Measurements from ENCODE around the gene DLG1.
A peak's percentile ranks its signal among the peaks of the same experiment; 100 is the strongest.

Gene DLG1

DNA sequence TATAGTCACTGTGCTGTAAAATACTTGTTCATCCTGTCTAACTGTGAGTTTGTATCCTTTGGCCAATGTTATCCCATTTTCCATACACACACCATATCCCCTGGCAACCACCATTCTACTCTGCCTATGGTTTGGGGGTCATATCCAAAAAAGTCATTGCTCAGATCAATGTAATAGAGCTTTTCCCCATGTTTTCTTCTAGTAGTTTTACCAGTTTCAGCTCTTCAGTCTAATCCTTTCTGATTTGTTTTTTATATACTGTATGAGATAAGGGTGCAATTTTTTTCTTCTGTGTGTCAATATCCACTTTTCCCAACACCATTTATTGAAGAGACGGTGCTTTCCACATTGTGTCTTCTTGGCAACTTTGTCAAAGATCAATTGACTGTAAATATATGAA, 14.0 kb upstream of the DLG1 start:
- no peak for DNase-seq

DNA sequence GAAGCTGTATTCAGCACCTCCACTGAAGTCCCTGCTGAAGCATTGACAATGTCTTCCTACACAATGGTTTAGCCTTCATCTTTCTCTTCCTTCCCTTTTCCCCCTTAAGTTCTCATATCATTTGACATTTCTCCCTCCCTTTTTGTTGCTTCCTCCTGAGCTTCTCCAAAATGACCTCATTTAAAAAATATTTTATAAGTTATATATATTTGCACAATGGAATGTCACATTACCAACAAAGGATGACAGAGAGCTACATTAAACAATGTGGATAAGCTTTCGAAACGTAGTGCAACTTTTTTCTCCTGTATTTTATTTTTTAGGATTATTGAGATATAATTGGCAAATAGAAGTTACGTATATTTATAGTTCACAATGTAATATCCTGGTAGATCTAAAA, 13.2 kb upstream of the DLG1 start:
- no peak for DNase-seq

DNA sequence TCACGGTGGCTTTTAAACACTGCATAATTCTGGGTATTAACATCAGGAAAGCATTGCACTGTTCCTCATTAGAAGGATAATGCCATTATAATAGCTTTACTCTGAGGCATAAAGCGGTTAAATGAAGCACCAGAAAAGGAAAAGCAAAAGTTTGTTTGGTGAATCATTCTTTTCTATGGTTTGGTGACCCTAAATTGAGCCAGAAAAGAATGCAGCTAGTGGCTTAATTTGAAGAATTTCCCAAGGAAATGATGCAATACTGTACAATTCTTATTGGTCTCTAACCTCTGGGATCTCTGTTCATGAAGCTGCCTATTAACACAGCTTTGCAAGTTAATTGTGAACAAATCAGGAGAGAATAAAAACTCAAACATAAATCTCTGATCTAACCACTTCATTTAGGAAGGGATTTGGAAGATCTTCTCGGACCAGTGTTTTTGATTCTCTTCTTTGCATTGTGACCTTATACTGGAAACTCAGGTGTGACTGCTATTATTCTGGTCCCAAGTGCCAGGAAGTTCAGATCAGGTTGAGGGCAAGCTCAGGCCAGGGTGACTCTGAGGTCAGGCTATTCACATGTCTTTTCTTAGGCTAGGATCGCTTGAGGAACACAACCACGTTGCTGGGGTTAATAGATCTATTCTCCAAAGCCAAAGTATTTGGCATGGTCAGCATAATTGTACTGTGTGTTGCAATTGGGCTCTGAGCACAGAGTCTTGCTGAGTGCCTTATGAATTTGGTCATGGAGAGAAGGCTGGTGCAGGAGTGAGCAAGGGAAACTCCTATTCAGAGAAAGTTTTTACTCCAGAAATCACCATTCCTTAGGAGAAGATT, 11.3 kb upstream of the DLG1 start:
- DNase-seq = no peak

DNA sequence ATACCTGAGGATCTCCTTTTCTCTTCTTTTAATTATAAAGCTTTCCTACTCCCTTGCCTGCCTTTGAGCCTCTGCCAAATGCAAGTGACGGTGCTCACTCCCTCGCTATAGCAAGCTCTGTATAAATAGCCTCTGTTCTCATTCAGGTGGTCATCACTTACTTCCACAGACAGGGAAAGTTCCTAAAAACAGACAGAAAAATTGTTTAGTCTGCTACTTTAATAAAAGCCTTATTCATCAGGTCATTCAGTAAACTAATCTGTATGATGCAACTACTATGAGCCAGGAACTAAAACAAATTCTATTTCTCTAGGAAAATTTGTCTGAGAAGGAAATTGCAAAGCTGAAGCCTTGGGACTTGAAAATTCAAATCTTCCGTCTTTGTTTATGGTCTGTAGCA, 10.2 kb upstream of the DLG1 start:
- DNase-seq = no peak

DNA sequence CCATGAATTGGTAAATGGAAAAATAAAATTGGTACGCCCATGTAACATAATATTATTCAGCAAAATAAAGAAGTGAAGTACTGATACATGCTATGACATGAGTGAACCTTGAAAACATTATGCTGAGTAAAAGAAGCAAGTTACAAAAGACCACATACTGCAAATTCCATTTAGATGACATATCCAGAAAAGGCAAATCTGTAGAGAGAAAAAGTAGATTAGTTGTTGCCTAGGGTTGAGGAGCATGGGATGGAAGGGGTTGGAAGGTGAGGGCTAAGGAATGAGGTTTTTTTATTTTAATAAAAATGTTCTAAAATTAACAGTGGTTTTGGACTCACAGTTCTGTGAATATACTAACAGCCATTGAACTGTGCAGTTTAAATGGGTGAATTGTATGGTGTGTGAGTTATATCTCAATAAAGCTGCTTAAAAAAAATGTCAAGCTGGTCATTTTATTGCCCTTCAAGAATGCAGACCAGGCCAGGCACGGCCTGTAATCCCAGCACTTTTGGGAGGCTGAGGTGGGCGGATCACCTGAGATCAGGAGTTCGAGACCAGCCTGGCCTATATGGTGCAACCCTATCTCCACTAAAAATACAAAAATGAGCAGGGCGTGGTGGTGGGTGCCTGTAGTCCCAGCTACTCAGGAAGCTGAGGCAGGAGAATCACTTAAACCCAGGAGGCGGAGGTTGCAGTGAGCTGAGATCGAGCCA, 8.1 kb upstream of the DLG1 start:
- no peak for DNase-seq

DNA sequence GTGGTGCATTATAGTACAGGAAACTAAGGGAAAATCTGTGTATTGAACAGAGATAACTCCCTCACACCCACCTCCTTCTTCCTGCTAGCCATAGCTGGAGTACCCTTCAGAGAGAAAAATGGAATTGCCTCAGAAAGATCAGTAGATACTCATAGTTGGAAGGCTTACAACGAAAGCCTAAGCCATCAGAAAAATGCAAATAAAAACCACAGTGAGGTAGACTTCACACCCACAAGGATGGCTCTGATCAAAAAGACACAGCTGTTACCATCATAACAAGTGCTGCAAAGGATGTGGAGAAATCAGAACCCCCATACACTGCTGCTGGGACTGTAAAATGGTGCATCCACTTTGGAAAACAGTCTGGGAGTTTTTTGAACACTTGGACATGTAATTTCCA, 7.4 kb upstream of the DLG1 start:
- no peak for DNase-seq

DNA sequence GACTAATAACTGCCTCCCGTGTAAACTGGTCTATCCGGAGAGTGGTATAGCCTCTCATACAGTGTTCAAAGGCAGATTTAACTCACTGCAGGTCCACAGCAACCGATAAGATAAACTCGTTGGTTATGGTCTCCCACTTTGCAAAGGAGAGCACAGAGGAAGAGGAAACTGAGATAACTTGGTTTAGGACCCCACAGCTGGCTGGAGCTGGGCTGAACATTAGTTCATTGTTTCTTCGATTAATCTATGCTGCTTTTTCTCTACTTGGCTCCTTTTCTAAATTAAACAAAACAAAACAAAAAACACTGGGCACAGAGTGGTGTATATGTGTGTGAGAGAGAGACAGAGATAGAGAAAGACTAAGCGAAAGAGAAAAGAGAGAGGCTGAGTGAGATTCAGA, 5.0 kb upstream of the DLG1 start:
- no peak for DNase-seq

DNA sequence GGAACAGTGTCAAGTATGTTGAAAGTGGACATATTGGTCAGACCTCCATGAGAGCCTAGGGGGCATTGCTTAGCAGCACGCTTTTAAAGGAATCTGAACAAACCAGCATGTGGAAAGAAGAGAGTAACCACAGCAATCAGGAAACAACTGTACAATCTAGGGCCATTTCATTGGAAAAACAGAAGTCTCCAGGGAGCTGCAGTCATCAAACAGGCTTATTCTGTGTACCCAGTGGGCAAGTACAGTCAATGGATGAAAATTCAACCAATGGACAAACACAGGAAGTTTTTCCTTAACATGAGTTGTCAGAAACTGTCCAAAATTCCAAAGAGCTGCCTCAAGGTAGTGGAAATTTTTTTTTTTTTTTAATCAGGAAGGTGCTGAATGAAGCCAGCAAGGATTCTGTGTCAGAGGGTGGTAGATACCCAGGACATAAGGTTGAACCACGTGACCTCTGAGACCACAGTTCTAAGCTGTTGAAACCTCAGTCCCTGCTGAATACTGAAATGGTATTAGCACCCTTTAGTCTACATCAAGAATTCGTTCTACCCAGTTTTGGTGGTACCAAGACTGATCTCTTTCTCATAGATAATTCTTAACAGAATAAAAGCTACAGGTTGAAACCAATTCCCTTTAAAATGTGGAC, 4.4 kb upstream of the DLG1 start:
- no peak for DNase-seq

DNA sequence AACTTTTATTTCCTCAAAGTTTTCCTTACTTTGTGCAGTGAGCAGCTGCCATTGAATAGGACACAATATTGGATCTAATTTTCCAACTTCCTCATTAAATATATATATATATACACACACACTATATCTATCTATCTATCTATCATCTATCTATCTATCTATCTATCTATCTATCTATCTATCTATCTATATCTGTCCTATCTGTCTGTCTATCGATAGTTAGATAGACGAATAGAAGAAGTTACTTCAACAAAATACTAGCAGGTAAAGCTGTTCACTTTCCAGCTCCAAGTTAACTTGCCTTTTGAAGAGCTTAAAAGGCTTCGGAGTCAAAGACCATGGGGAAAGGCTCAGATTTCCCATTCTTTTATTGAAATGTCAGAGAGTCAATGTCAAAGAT, 3.6 kb upstream of the DLG1 start:
- DNase-seq = no peak

DNA sequence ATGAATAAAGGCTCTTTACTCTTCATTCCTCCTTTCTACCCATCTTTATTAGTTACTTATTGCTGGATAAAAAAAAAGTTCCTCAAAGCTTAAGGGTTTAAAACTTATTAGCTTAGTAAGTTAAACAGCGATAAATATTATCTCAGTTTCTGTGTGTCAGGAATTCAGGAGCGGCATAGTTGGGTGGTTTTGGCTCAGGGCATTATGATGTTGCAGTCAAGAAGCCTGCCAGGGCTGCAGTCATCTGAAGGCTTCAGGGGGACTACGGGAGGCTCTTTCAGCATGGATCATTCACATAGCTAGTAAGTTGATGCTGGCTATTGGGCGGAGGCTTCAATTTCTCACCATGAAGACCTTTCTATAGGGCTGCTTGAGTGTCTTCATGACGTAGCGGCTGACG, 1.9 kb upstream of the DLG1 start:
- no peak for DNase-seq

DNA sequence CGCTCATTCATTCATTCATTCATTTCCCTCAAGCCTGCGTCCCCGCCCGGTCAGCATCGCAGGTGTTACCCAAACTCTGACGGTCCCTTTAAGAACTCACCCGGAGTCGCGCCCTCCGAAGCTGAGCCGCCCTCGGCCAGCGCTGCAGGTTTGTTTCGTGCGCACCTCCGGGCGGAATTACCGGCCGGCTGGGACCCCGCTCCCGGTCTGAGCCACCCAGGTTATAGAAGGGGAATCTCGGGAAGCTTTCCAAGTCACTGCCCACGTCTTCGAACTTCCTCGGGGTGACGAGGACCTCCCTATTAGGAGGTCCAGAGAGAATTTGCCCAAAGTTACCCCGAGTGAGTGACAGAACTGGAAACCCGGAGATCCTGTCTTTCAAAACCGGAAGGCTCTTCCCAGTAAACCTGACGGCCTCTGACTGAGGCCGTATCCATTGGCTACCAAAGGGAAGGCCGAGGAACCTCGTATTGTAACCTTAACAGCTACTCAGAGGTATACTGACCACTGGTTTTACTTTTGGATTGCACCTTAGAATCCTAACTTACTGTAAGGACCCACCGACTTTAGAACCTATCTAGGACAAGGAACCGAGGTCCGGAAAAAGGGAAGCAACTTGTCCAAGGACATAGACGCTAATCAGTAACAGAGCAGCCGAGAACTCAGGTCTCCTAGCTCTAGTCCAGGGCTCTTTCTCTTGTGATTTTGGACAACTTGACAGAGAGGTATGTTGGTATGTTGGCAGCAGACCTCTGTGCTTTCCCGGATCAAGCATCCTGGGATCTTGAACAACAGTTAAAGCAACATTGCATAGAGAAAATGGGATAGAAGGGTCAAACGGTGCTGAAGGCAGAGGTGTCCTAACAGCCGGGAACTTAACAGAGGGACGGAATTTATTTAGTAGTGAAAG, 788 bp upstream of the DLG1 start:
- peak; percentile 61 for DNase-seq

DNA sequence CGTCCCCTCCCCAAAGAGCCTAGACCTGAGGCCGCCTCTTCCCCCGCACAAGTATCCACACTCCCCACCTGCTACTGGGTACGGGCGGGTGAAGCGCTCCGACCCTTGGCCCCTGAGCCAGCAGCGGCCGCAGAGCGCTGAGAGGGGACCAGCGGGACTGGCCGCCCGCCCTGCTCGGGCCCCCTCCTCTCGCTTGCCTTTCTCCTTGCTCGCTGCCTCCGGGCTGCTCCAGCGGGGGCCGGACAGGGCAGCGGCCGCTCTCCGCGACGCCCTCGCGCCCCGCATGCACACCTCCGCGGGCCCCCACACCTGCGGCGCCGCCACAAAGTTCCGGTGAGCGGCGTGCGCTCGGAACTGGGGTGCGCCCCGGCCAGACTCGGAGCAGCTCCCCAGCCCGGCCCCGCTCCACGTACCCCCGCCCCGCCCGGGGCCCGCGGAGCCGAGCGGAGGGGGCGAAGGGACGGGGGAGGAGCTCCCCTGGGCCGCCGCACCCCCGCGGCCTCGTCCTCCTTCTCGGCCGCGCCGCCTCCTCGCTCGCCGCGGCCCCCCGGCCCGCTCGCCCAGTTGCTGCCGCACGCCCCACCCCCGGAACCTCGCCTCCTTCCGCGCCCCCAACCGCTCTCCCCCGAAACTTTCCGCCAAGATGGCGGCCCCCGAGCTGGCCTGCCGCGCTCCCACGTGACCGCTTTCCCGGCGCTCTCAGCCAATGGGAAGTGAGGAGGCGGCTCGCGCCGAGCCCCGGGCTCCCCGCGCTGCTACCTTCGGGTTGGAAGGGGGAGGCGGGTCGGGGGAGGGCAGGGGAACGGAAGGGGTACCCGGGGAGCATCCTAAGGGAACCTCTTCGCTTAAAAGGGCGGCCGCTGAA, 704 bp downstream of the DLG1 start:
- DNase-seq = peak; percentile 97

DNA sequence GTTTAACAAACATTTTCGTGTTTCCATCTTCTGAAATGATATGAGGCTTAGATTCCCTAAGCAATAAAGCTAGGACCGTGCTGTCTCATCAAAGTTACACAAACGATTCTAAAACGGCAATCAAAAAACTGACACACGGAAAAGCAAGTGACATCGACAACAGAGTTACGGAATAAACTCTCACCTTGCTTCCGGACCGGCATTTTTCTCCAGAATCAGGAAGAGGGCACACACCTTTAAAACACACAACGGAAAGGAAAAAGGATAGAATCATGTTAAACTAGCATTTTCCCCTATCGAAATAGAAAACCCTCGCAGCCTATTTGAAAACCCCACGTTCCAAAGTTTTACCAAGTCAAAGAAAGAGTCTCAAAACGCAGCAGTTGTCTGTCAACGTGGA, 1.4 kb downstream of the DLG1 start:
- no peak for DNase-seq

DNA sequence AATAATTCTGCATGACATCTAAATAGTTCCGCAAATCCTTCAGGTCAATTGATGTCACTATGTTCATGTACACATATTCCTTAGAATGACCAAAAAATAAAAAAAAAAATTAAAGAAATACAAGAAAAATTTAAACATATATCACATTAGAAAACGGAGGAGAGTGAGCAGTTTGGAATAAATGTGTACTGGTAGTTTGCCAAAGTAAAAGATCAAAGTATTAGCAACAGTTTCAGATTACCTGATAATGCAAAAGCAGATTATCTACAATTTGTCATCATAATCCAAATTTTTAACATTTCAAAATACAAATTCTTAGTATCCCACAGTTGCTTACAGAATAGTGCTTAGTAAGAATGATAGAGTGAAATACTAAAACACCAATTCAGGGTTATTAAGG, 1.9 kb downstream of the DLG1 start:
- no peak for DNase-seq

DNA sequence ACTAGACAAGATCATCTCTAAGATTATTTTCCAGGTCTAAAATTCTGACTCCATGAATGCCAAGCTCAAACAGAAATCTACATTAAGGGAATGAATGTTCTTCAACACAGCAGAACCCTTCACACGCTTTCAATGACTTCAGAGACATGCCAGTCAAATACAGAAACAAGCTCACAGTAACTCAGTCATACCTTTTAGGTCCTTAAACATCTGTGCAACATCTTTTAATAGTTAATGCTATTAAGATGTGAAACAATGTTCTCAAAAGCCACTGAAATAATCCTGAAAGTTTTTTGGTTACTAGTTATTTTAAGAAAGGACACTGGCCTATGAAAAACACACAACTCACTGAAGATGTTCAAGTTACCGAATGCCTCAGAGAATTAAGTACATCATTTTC, 2.5 kb downstream of the DLG1 start:
- no peak for DNase-seq

DNA sequence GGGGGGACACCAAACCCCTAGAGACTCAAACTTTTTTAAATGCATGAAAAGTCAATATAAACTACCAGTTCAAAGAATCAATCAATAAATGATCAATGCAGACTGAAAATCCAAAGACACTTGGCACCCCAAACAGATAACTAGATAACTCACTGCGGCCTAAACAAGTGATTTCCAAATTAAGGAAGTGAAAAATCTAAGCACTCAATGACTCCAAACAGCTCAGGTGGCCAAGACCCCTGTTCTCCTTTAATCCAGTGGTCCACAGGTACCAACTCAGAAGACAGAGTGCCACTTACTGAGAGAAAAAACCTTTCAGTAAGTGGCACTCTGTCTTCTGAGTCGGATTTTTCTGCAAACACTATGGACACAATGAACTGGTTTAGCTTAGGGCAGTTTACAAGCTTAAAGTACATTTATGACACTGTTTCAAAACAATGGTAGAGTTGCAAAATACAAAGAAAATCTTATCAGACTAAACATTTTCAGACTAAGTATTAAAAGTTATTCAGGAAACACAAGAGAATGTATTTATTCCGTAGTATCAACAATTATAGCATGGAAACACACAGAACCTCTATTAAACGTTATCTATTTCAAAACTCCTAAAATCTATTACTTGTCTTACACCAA, 4.7 kb downstream of the DLG1 start:
- no peak for DNase-seq

DNA sequence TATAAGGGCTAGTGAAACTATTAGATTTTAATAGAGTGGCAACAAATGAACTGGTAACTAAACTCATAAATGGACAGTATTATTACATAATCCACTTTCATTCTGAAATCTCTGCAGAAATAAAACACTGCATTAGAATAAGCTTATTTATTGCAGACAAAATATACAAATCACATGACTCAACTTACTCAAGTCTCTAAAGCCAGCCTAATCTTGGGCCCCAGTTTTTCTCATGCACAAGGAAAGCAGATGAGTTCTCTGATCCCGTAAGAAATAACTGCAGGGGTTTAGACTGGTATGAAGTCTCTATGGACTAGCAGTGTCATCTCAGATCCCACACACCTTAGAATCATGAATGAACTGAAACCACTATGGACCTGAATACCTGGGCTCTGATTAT, 5.8 kb downstream of the DLG1 start:
- no peak for DNase-seq

DNA sequence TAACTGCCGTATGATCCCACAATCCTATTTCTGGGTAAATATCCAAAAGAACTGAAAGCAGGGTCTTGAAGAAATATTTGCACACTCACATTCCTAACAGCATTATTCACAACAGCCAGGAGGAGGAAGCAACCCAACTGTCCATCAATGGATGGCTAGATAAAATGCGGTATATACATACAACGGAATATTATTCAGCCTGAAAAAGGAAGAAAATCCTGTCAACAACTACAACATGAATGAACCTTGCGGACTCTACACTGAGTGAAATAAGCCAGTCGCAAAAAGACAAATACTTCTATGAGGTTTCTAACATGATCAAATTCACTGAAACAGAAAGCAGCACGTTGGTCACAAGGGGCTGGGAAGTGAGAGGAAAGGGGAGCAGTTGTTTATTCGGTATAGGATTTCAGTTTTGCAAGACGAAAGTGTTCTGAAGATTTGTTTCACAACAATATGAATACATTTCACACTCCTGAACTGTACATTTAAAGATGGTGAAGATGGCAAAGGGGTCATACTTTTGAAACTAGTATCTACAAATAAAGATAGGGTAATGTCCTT, 6.2 kb downstream of the DLG1 start:
- no peak for DNase-seq

DNA sequence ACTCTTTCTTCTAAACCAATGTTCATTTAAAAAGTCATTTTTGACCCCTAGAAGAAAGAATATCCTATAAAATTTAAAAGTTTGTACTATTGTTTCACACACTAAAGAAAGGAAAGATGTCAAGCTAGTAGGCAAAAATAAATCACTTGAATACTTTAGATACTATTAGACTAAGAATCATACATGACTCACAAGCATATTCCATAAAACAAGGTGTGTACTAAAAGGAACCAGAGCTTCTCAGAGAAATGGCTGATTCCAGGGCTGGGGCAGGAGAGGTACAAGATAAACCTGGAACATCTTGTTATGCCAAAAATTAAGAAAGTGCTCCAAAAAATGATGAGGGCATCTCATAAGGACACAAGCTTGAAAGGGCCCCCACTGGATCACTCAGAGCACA, 8.7 kb downstream of the DLG1 start:
- DNase-seq = no peak

DNA sequence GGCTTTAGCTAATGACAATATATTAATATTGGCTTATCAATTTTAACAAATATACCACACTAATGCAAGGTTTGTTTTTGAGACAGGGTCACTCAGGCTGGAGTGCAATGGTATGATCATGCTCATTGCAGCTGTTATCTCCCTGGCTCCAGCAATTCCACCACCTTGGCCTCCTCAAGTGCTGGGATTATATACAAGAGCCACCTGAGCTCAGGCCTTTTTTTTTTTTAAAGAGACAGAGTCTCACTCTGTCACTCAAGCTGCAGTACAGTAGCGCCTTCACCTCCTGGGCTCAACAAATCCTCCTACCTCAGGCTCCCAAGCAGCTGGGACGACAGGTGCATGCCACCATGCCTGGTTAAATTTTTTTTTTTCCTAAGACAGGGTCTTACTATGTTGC, 11.7 kb downstream of the DLG1 start:
- DNase-seq = no peak

DNA sequence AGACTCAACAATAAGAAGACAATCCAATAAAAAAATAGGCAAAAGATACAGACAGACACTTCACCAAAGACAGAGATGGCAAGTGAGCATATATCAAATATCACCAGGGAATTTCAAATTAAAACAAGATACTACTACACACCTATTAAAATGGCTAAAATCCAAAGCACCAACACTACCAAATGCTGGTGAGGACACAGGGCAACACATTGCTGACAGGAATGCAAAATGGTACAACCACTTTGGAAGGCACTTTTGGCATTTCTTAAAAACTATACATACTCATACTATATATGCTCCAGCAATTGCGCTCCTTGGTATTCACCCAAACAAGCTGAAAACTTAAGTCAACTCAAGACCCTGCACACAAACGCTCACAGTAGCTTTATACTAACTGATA, 12.9 kb downstream of the DLG1 start:
- no peak for DNase-seq

Measured in NCI-H1105 treated with DMSO at 0.1 percent for 48 hours (cell line).